PFSK-1 (cell line): ENCODE measurements around the gene VWA3B.

ENCODE experiments used
- FOXP2 ChIP-seq: optimal IDR thresholded peaks from 2 replicates; pipeline ENCODE3; 2011; ENCODE audit warnings: borderline replicate concordance, control low read depth, inconsistent platforms; ENCODE audit not compliant: insufficient read depth; ENCODE audit errors: extremely low read length, extremely low read depth
- POLR2AphosphoS5 ChIP-seq: IDR thresholded peaks from 2 replicates; pipeline ENCODE4 v1.6.1; 2012; ENCODE audit warnings: low read depth, mild to moderate bottlenecking, control low read depth, low read length, moderate library complexity
- REST ChIP-seq, 2 experiments: IDR thresholded peaks; 2 replicates each; pipeline versions ENCODE4 v1.6.1 to v1.8.0; 2011 to 2012; ENCODE audit warnings: low read depth in 2 of 2, low read length in 2 of 2, control low read depth in 1 of 2, inconsistent platforms in 1 of 2, mild to moderate bottlenecking in 1 of 2, moderate library complexity in 1 of 2; ENCODE audit not compliant: insufficient read depth in 1 of 2
- SIN3A ChIP-seq: IDR thresholded peaks from 2 replicates; pipeline ENCODE4 v1.6.1; 2012; ENCODE audit warnings: mild to moderate bottlenecking, low read length, moderate library complexity, borderline replicate concordance; ENCODE audit not compliant: insufficient read depth
- TAF1 ChIP-seq: IDR thresholded peaks from 2 replicates; pipeline ENCODE4 v1.6.1; 2012; ENCODE audit warnings: low read length, control low read depth, borderline replicate concordance; ENCODE audit not compliant: insufficient read depth

The VWA3B gene

DNA sequence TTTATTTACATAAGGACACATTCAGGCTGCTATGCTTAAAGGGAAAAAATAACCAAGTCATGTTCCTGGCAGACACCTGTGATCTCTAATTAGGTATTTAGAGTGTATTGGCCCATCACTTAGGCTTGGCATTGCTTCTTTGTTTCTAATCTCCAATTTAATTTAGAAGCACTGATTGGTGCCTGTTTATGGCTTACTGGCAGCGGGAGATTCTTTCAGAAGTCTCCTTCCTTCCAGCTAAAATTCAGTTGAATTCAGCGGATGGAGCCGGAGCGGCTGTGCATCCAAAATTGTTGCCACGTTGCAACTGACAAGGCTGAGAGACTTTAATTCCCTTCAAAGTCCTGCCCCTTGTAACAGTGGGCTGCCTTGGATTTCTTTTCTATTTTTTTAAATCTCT lies 66.5 kb downstream of the VWA3B start:
- TF ChIP-seq POLR2AphosphoS5 (no peak), TAF1 (no peak), REST (IDR thresholded peaks at IDR 0.05; ENCODE audit: insufficient read depth in 1 of 2, low read depth in 2 of 2, low read length in 2 of 2) (no peak), FOXP2 (no peak), SIN3A (no peak)

DNA sequence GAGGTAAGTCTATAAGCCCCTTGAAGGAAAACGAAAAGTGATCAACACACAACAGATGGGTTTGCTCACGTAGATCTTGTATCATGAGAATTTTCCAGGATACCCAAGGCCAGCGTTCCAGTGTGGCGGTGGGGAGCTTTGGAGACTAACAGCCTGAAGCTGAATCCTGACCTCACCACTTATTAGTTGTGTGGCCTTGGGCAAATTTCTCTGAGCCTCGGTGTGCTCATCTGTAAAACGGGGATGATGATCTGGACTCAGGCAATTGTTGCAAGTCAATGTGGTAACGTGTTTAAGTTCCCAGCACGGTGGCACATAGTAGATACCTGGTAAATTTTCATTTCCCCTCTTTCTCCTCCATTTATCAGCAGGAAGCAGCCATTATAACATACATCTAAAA lies 68.3 kb downstream of the VWA3B start:
- TF ChIP-seq FOXP2 (no peak), TAF1 (no peak), POLR2AphosphoS5 (no peak), SIN3A (no peak), REST (IDR thresholded peaks at IDR 0.05; ENCODE audit: insufficient read depth in 1 of 2, low read depth in 2 of 2, low read length in 2 of 2) (no peak)

DNA sequence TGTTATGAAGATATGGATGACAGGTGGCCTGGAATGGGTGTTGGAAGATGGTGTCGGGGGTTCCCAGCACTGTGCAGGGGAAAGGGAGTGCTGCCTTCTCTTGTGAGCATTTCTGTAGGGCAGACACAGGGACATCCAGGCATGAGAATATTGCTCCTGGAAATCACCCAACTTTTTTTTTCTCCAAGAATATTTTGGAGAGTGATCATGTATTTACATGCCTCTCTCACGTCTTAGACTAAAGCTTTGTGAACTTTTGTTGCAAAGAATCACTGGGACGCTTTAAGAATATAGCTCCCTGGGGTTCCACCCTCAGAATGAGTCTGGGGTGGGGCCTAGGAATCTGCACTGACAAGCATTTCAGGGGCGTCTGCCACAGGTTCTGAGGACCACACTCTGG lies 68.7 kb downstream of the VWA3B start:
- TF ChIP-seq POLR2AphosphoS5 (no peak), REST (IDR thresholded peaks at IDR 0.05; ENCODE audit: insufficient read depth in 1 of 2, low read depth in 2 of 2, low read length in 2 of 2) (no peak), FOXP2 (no peak), SIN3A (no peak), TAF1 (no peak)

DNA sequence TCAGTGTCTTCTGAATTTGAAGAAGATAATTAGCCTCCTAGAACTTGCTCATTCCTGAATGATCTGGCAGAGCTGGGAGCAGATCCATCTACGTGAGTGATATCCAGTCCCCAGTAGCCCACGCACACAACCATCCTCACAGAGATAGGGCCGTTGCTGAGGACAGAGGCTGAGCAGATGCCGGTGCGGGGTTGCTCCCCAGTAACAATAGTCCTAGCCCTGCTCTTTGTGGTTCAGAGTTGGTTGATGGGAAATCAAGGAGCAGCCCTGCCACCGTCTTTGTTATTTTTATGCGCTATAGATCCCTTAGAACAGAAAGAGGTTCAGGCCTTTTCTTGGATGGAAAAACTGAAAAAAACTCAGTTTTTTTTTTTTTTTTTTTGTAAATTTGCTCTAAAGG lies 69.3 kb downstream of the VWA3B start:
- TF ChIP-seq POLR2AphosphoS5 (no peak), FOXP2 (no peak), SIN3A (no peak), TAF1 (no peak), REST (IDR thresholded peaks at IDR 0.05; ENCODE audit: insufficient read depth in 1 of 2, low read depth in 2 of 2, low read length in 2 of 2) (no peak)

- TF ChIP-seq REST (IDR thresholded peaks at IDR 0.05; ENCODE audit: insufficient read depth in 1 of 2, low read depth in 2 of 2, low read length in 2 of 2) (no peak), POLR2AphosphoS5 (no peak), SIN3A (no peak), FOXP2 (no peak), TAF1 (no peak)
Observed at GRCh38 chr2:98157557-98157956, 70.6 kb downstream of the VWA3B start.
